Activated T-helper 2 cell treated with anti-CD3 and anti-CD28 coated beads, Interferon-gamma antibody, Interleukin-2, Interleukin-4, amounts not matched to agents 10 μg/mL and 5 μg/mL and 100 μg/mL, durations not matched to agents 14 hours and 24 hours and 36 hours (primary cell): ENCODE results near the gene DTX4. TPM values are rescaled to one million over a fixed set of nuclear protein-coding genes. Genes with fewer than 3 reads are reported as not detected.

ENCODE experiments used
- DNase-seq: peaks from one replicate; pipeline ENCODE4 v3.0.0; 2021; ENCODE audit warnings: low spot score
- H3K27ac Mint-ChIP-seq: one replicate; pipeline ENCODE4 v1.8.0; 2021; ENCODE audit warnings: mixed read lengths
- H3K27me3 Mint-ChIP-seq: one replicate; pipeline ENCODE4 v1.8.0; 2021; ENCODE audit warnings: low read depth, mixed read lengths
- H3K36me3 Mint-ChIP-seq: one replicate; pipeline ENCODE4 v1.8.0; 2021; ENCODE audit warnings: low read depth, mixed read lengths
- H3K4me1 Mint-ChIP-seq: one replicate; pipeline ENCODE4 v1.8.0; 2021; ENCODE audit warnings: low read depth, mixed read lengths
- H3K4me3 Mint-ChIP-seq: one replicate; pipeline ENCODE4 v1.8.0; 2021; ENCODE audit warnings: low read depth, mild to moderate bottlenecking, moderate library complexity, mixed read lengths
- H3K9me3 Mint-ChIP-seq: one replicate; pipeline ENCODE4 v1.8.0; 2021; ENCODE audit warnings: mixed read lengths
- intact Hi-C: fragments of 100-400 bp; cut with micrococcal nuclease; formaldehyde crosslinking; loops from one replicate; pipeline ENCODE4 v1.15.1; 2023
- total RNA-seq: library from RNA; stranded (reverse); gene quantifications from 2 replicates; pipeline ENCODE4 v1.2.3, GENCODE V29; 2022

DTX4 gene
- total RNA-seq, 1 donor from 2014 or later = 0.68 TPM

GRCh38 chr11:59187035-59187434 is 15.1 kb downstream of the DTX4 start:
- no peak for DNase-seq
- Mint-ChIP-seq H3K27ac (no peak overlapping the region), H3K36me3 (no peaks in the 10 kb centered on the region), H3K4me1 (peaks cover 2% of the 10 kb centered on the region), H3K9me3 (no peaks in the 10 kb centered on the region), H3K27me3 (peaks cover 9% of the 10 kb centered on the region), H3K4me3 (no peak overlapping the region)
- intact Hi-C loops = no loop called here

- no peak for DNase-seq
- Mint-ChIP-seq H3K4me1 (peaks cover 2% of the 10 kb centered on the region), H3K4me3 (no peak overlapping the region), H3K9me3 (no peaks in the 10 kb centered on the region), H3K27ac (no peak overlapping the region), H3K27me3 (peaks cover 9% of the 10 kb centered on the region), H3K36me3 (no peaks in the 10 kb centered on the region)
- intact Hi-C loops = no loop called here
Observed at GRCh38 chr11:59187587-59187986, 15.7 kb downstream of the DTX4 start.

GRCh38 chr11:59188954-59189353 is 17.0 kb downstream of the DTX4 start:
- Mint-ChIP-seq H3K27me3 (peaks cover 12% of the 10 kb centered on the region), H3K9me3 (no peaks in the 10 kb centered on the region), H3K4me1 (peaks cover 2% of the 10 kb centered on the region), H3K36me3 (no peaks in the 10 kb centered on the region), H3K4me3 (no peak overlapping the region), H3K27ac (no peak overlapping the region)
- DNase-seq = no peak
- intact Hi-C loops = no loop called here

GRCh38 chr11:59189986-59190385 is 18.1 kb downstream of the DTX4 start:
- H3K9me3 Mint-ChIP-seq = no peaks in the 10 kb centered on the region
- no peak overlapping the region for H3K4me3 Mint-ChIP-seq
- no peaks in the 10 kb centered on the region for H3K36me3 Mint-ChIP-seq
- intact Hi-C loops = no loop called here
- DNase-seq = no peak
- H3K27ac Mint-ChIP-seq = no peak overlapping the region
- peaks cover 15% of the 10 kb centered on the region for H3K27me3 Mint-ChIP-seq
- peaks cover 2% of the 10 kb centered on the region for H3K4me1 Mint-ChIP-seq

GRCh38 chr11:59191095-59191494 is 19.2 kb downstream of the DTX4 start:
- Mint-ChIP-seq H3K36me3 (no peaks in the 10 kb centered on the region), H3K4me1 (peaks cover 1% of the 10 kb centered on the region), H3K9me3 (no peaks in the 10 kb centered on the region), H3K27me3 (peaks cover 14% of the 10 kb centered on the region), H3K4me3 (no peak overlapping the region), H3K27ac (no peak overlapping the region)
- DNase-seq = no peak
- intact Hi-C loops = no loop called here

GRCh38 chr11:59191890-59192289 is 20.0 kb downstream of the DTX4 start:
- Mint-ChIP-seq H3K27ac (no peak overlapping the region), H3K9me3 (no peaks in the 10 kb centered on the region), H3K27me3 (peaks cover 12% of the 10 kb centered on the region), H3K4me1 (no peaks in the 10 kb centered on the region), H3K36me3 (no peaks in the 10 kb centered on the region), H3K4me3 (no peak overlapping the region)
- intact Hi-C loops = no loop called here
- no peak for DNase-seq

DNA sequence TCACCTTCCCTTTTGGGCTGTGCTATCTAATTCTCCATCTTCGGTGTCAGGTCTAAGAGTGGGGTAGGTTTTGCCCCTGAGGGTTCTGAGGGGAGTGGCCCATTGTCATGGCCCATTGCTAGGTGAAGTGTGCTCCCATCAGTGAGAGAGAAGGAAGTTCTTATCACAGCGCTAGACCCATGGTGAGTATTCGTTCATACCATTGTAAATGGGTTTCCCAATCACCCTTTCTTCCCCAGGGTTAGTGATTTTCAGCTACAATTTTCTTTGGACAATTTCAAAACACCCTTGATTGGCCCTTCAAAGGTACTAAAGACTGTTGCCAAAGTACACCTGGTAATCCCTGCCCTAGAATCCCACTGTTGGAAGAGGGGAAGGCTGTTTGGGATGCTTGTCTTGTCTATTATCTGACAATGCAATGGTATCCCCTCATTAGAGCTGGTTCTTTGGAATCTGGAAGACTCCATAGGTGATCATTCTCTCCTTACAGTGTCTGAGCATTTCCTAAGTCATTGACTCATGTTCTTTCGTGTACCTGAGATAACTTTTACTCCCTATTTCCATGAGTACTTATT is 20.6 kb downstream of the DTX4 start:
- no peak overlapping the region for H3K27ac Mint-ChIP-seq
- no peaks in the 10 kb centered on the region for H3K4me1 Mint-ChIP-seq
- DNase-seq = no peak
- no peak overlapping the region for H3K4me3 Mint-ChIP-seq
- intact Hi-C loops = no loop called here
- H3K9me3 Mint-ChIP-seq = no peaks in the 10 kb centered on the region
- H3K36me3 Mint-ChIP-seq = no peaks in the 10 kb centered on the region
- H3K27me3 Mint-ChIP-seq = peaks cover 13% of the 10 kb centered on the region

GRCh38 chr11:59193587-59194130 is 21.7 kb downstream of the DTX4 start:
- H3K27me3 Mint-ChIP-seq = peaks cover 13% of the 10 kb centered on the region
- no peak overlapping the region for H3K4me3 Mint-ChIP-seq
- H3K27ac Mint-ChIP-seq = no peak overlapping the region
- DNase-seq = no peak
- no peaks in the 10 kb centered on the region for H3K4me1 Mint-ChIP-seq
- H3K9me3 Mint-ChIP-seq = no peaks in the 10 kb centered on the region
- no peaks in the 10 kb centered on the region for H3K36me3 Mint-ChIP-seq
- intact Hi-C loops = no loop called here

- H3K27me3 Mint-ChIP-seq = peaks cover 12% of the 10 kb centered on the region
- no peaks in the 10 kb centered on the region for H3K9me3 Mint-ChIP-seq
- no peak overlapping the region for H3K27ac Mint-ChIP-seq
- H3K36me3 Mint-ChIP-seq = no peaks in the 10 kb centered on the region
- H3K4me3 Mint-ChIP-seq = no peak overlapping the region
- H3K4me1 Mint-ChIP-seq = peaks cover 7% of the 10 kb centered on the region
- intact Hi-C loops = no loop called here
- no peak for DNase-seq
Observed at GRCh38 chr11:59195586-59195985, 23.7 kb downstream of the DTX4 start.

- Mint-ChIP-seq H3K27ac (no peak overlapping the region), H3K27me3 (peaks cover 9% of the 10 kb centered on the region), H3K4me1 (peaks cover 7% of the 10 kb centered on the region), H3K4me3 (no peak overlapping the region), H3K36me3 (no peaks in the 10 kb centered on the region), H3K9me3 (no peaks in the 10 kb centered on the region)
- DNase-seq = no peak
- intact Hi-C loops = no loop called here
Observed at GRCh38 chr11:59196777-59197176, 24.8 kb downstream of the DTX4 start.

DNA sequence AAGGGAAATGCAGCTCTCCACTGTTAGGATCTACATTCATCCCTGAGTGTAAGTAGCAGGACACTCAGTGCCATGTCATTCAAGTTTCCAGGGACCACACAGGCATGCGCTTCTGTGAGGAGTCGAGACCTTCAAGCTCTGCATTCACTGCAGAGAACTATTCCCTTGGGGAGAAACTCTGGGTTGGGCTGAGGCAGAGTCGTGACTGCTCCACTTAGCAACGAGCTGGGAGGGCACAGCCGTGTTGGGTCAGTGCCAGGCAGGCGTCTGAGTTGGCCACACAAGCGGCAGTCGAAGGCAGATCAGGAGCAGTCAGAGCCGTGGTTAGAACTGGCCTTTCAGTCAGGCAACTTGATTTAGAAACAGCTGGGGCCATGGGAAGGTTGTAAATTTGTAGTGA is 26.1 kb downstream of the DTX4 start:
- no peaks in the 10 kb centered on the region for H3K36me3 Mint-ChIP-seq
- intact Hi-C loops = no loop called here

GRCh38 chr11:59198726-59199125 is 26.8 kb downstream of the DTX4 start:
- H3K4me3 Mint-ChIP-seq = no peak overlapping the region
- no peaks in the 10 kb centered on the region for H3K9me3 Mint-ChIP-seq
- H3K4me1 Mint-ChIP-seq = peaks cover 7% of the 10 kb centered on the region
- H3K27ac Mint-ChIP-seq = no peak overlapping the region
- H3K27me3 Mint-ChIP-seq = peaks cover 10% of the 10 kb centered on the region
- intact Hi-C loops = no loop called here
- no peaks in the 10 kb centered on the region for H3K36me3 Mint-ChIP-seq
- no peak for DNase-seq

More for the DNA sequence above, 26.1 kb downstream of the DTX4 start:
- H3K4me3 Mint-ChIP-seq = no peak overlapping the region
- no peak overlapping the region for H3K27ac Mint-ChIP-seq
- H3K4me1 Mint-ChIP-seq = peaks cover 7% of the 10 kb centered on the region
- H3K27me3 Mint-ChIP-seq = peaks cover 10% of the 10 kb centered on the region
- DNase-seq = no peak
- H3K9me3 Mint-ChIP-seq = no peaks in the 10 kb centered on the region

GRCh38 chr11:59199546-59200422 is 27.9 kb downstream of the DTX4 start:
- H3K9me3 Mint-ChIP-seq = no peaks in the 10 kb centered on the region
- no peak overlapping the region for H3K4me3 Mint-ChIP-seq
- DNase-seq = no peak
- H3K27ac Mint-ChIP-seq = no peak overlapping the region
- peaks cover 7% of the 10 kb centered on the region for H3K4me1 Mint-ChIP-seq
- H3K36me3 Mint-ChIP-seq = no peaks in the 10 kb centered on the region
- intact Hi-C loops = no loop called here
- H3K27me3 Mint-ChIP-seq = peaks cover 11% of the 10 kb centered on the region
